ENCODE data around the gene CCSER2. TPM values are rescaled to one million over a fixed set of nuclear protein-coding genes. Genes with fewer than 3 reads are reported as not detected.
A peak's percentile ranks its signal among the peaks of the same experiment; 100 is the strongest.
"Not testable (repeated sequence)": the region's sequence is repeated elsewhere in the genome, so short reads cannot be mapped to it uniquely, and the experiment has no call there.

The CCSER2 gene
- total RNA-seq, 1 donor from 2014 or later: 54.5 TPM

- no peak for DNase-seq (ENCODE audit: low spot score)
Observed at GRCh38 chr10:84519235-84519634, 190.8 kb downstream of the CCSER2 start.

GRCh38 chr10:84521013-84521412, 192.6 kb downstream of the CCSER2 start:
- DNase-seq (ENCODE audit: low spot score): no peak

- DNase-seq (ENCODE audit: low spot score): no peak
Observed at GRCh38 chr10:84521468-84521867, 193.1 kb downstream of the CCSER2 start.

- no peak for DNase-seq (ENCODE audit: low spot score)
Observed at GRCh38 chr10:84522612-84523462, 194.4 kb downstream of the CCSER2 start.

GRCh38 chr10:84523526-84523925, 195.1 kb downstream of the CCSER2 start:
- no peak for DNase-seq (ENCODE audit: low spot score)

- DNase-seq (ENCODE audit: low spot score): no peak
Observed at GRCh38 chr10:84524435-84524834, 196.0 kb downstream of the CCSER2 start.

- DNase-seq (ENCODE audit: low spot score): no peak
Observed at GRCh38 chr10:84525120-84525806, 196.9 kb downstream of the CCSER2 start.

GRCh38 chr10:84525807-84526182, 197.4 kb downstream of the CCSER2 start:
- not testable (repeated sequence) for DNase-seq (ENCODE audit: low spot score)

- not testable (repeated sequence) for DNase-seq (ENCODE audit: low spot score)
Observed at GRCh38 chr10:84527386-84527785, 199.0 kb downstream of the CCSER2 start.

GRCh38 chr10:84528526-84528925, 200.1 kb downstream of the CCSER2 start:
- DNase-seq (ENCODE audit: low spot score): not testable (repeated sequence)

GRCh38 chr10:84530724-84531325, 202.4 kb downstream of the CCSER2 start:
- DNase-seq (ENCODE audit: low spot score): no peak

GRCh38 chr10:84531396-84531795, 203.0 kb downstream of the CCSER2 start:
- no peak for DNase-seq (ENCODE audit: low spot score)

GRCh38 chr10:84534168-84534567, 205.8 kb downstream of the CCSER2 start:
- no peak for DNase-seq (ENCODE audit: low spot score)

GRCh38 chr10:84537447-84537931, 209.1 kb downstream of the CCSER2 start:
- peak; percentile 39 for DNase-seq (ENCODE audit: low spot score)

- DNase-seq (ENCODE audit: low spot score): no peak
Observed at GRCh38 chr10:84538036-84538435, 209.6 kb downstream of the CCSER2 start.

- no peak for DNase-seq (ENCODE audit: low spot score)
Observed at GRCh38 chr10:84539216-84539615, 210.8 kb downstream of the CCSER2 start.

- DNase-seq (ENCODE audit: low spot score): no peak
Observed at GRCh38 chr10:84540022-84540616, 211.7 kb downstream of the CCSER2 start.

GRCh38 chr10:84540617-84541288, 212.4 kb downstream of the CCSER2 start:
- peak; percentile 49 for DNase-seq (ENCODE audit: low spot score)

GRCh38 chr10:84541289-84541637, 212.9 kb downstream of the CCSER2 start:
- no peak for DNase-seq (ENCODE audit: low spot score)

GRCh38 chr10:84542522-84543490, 214.4 kb downstream of the CCSER2 start:
- DNase-seq (ENCODE audit: low spot score): no peak
